Stimulated activated memory B cell treated with anti-CD40 and anti-IgM and Interleukin-4, amounts not matched to agents 10 μg/mL and 1 μg/mL and 100 μg/mL, for 72 hours (primary cell): ENCODE results near the gene EPB41L4B.

ENCODE experiments used
- ATAC-seq: fragments of 150-1000 bp; cut with Tn5 transposase; 2 replicates; pipeline ENCODE4 v1.10.0; 2021
- H3K27ac Mint-ChIP-seq: one replicate; pipeline ENCODE4 v1.8.0; 2022; ENCODE audit warnings: mild to moderate bottlenecking, mixed read lengths
- H3K27me3 Mint-ChIP-seq: one replicate; pipeline ENCODE4 v1.8.0; 2022; ENCODE audit warnings: mixed read lengths
- H3K36me3 Mint-ChIP-seq: one replicate; pipeline ENCODE4 v1.8.0; 2022; ENCODE audit warnings: mixed read lengths
- H3K4me1 Mint-ChIP-seq: one replicate; pipeline ENCODE4 v1.8.0; 2022; ENCODE audit warnings: mixed read lengths
- H3K4me3 Mint-ChIP-seq: one replicate; pipeline ENCODE4 v1.8.0; 2022; ENCODE audit warnings: mild to moderate bottlenecking, moderate library complexity, mixed read lengths
- H3K9me3 Mint-ChIP-seq: one replicate; pipeline ENCODE4 v1.8.0; 2022; ENCODE audit warnings: mixed read lengths

The EPB41L4B gene

DNA sequence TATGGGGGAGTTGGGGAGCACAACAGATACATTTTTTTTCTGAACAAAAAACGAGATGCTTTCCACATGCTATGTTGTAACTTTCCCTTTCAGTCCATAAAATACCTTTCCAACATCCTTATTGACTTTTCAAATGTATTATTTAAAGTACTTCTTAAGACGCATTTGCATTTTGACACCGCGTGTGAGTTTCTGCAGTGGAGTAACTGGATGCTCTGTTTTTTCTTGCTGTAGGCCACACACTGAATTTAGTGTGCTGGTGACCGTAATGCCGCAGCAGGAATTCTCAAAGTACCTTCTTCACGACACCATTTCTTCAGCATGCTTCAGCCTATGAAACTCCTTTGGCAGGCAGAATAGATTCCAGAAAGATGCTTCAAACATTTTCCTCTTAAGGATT, 14.3 kb upstream of the EPB41L4B start:
- Mint-ChIP-seq H3K27me3 (peaks cover 14% of the 10 kb centered on the region), H3K9me3 (no peaks in the 10 kb centered on the region), H3K27ac (no peak overlapping the region), H3K4me1 (no peaks in the 10 kb centered on the region), H3K4me3 (no peak overlapping the region), H3K36me3 (no peaks in the 10 kb centered on the region)
- ATAC-seq: no peak

DNA sequence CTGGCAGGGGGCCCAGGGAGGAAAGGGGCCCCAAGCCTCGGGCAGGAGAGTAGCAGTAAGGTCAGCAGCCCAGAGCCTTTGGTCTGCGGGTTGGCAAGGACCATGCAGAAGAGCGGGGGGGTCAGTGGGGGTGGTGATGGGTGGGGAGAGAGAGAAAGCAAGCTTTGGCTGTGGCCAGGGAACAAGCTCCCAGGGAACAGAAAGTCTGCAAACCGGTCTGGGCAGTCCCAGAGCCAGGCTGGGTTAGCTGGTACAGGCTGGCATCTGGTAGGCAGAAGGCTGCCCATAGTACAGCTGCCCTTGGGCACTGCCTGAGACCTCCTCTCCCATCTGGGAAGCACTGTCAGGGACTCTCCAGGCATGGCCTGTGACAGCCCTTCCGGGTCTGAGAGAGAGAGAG, 10.5 kb upstream of the EPB41L4B start:
- Mint-ChIP-seq H3K36me3 (no peaks in the 10 kb centered on the region), H3K4me1 (no peaks in the 10 kb centered on the region), H3K9me3 (no peaks in the 10 kb centered on the region), H3K4me3 (no peak overlapping the region), H3K27me3 (peaks cover 50% of the 10 kb centered on the region), H3K27ac (no peak overlapping the region)
- ATAC-seq: no peak

DNA sequence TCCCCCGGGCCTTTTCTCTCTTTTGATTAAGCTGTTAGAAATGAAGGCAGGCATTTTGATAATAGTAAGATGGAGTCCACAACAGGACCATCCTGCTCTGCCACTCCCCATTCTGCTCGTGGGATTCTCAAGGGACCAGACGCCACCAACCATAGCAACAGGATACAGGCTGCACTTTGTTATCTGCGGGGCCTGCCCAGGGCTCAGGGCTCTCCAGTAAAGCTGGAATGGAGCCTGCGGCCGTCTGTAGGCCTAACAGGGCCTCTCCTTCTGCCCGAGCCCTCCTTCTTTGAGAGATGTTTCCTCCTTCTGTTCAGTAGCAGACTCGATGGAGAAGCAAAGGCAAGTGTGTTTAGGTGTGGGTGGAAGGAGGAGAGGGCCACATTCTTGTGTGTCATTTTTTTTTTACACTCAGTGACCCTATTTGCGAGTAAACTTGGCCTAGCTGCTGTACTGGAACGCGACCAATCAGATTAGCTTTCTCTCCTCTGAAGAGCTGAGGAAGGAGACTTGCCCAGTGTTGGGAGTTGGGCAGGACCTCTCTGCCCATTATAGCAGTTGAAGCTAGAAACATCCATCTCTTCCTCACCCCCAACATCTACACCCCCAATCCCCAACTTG, 8.9 kb upstream of the EPB41L4B start:
- Mint-ChIP-seq H3K4me3 (no peak overlapping the region), H3K36me3 (no peaks in the 10 kb centered on the region), H3K9me3 (no peaks in the 10 kb centered on the region), H3K27me3 (peaks cover 57% of the 10 kb centered on the region), H3K4me1 (no peaks in the 10 kb centered on the region), H3K27ac (no peak overlapping the region)
- ATAC-seq: no peak

DNA sequence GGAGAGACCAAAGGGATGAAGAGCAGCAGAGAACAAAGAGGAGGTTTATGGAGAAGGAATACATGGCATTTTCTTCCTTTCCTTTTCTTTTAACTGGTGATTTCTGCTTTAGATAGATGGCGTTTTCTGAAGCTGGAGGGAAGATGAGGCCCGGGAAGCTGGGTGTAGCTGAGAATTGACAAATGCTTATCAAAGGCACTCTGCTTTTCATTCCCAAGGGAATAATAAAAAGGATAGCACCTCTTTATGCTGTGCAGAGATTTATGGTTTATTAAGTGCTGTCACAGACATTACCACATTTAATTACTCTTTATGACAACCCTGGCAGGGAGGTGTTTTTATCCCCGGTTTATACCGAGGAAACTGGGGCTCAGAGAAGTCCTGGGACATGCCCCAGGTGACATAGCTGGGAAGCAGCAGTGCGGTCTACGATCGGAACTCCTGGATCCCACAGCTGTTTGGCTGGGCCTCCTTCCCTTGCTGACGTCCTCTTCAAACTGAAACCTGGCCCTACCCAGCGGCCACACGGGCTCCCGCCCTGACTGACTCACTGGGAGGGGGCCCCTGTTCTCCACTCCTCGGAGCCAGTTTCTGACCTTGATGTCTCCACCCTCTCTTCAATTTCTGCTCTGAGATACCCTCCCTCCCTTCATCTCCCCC, 8.2 kb upstream of the EPB41L4B start:
- peaks cover 61% of the 10 kb centered on the region for H3K27me3 Mint-ChIP-seq
- ATAC-seq: no peak
- no peak overlapping the region for H3K27ac Mint-ChIP-seq
- no peak overlapping the region for H3K4me3 Mint-ChIP-seq
- H3K9me3 Mint-ChIP-seq: no peaks in the 10 kb centered on the region
- no peaks in the 10 kb centered on the region for H3K4me1 Mint-ChIP-seq
- no peaks in the 10 kb centered on the region for H3K36me3 Mint-ChIP-seq

DNA sequence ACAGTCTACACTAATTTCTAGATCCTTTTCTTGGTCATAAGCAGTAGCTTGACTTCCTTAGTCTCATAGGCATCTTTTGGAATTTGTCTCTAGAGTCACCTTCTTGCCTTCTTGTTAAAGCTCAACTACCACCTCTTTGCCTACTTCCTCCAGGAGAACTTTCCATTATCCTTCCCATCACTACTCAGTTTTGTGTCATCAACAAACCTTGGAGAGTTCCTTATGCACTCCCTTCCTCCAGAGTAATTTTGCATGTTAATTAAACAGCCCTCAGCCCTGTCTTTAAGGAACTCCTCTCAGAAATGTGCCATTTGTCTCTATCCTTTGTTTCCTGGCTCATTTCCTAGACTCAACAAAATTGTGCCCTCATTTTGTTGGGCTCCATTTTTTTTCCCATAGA, 4.2 kb upstream of the EPB41L4B start:
- no peak for ATAC-seq
- Mint-ChIP-seq H3K27me3 (peaks cover 79% of the 10 kb centered on the region), H3K9me3 (no peaks in the 10 kb centered on the region), H3K27ac (no peak overlapping the region), H3K4me3 (no peak overlapping the region), H3K36me3 (no peaks in the 10 kb centered on the region), H3K4me1 (peaks cover 5% of the 10 kb centered on the region)

DNA sequence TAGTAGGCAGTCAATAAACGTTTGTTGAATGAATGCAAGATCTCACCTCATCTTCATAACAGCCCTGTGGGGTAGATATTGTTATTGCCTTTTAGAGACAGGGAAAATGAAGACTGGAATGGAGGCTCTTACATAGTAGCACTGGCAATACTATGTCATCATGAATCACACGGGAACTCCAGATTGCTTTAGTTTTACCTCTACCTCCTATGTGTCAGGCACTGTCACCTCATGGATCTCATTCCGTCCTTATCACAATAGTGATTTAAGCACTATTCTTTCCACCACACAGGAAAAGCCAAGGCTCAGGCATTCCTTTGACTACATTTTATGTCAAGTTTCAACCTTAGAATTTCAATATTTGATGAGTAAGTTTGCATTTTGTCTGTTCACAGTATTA, 2.9 kb upstream of the EPB41L4B start:
- H3K27ac Mint-ChIP-seq: no peak overlapping the region
- no peak overlapping the region for H3K4me3 Mint-ChIP-seq
- H3K9me3 Mint-ChIP-seq: no peaks in the 10 kb centered on the region
- ATAC-seq: no peak
- H3K4me1 Mint-ChIP-seq: peaks cover 14% of the 10 kb centered on the region
- no peaks in the 10 kb centered on the region for H3K36me3 Mint-ChIP-seq
- H3K27me3 Mint-ChIP-seq: peaks cover 80% of the 10 kb centered on the region

DNA sequence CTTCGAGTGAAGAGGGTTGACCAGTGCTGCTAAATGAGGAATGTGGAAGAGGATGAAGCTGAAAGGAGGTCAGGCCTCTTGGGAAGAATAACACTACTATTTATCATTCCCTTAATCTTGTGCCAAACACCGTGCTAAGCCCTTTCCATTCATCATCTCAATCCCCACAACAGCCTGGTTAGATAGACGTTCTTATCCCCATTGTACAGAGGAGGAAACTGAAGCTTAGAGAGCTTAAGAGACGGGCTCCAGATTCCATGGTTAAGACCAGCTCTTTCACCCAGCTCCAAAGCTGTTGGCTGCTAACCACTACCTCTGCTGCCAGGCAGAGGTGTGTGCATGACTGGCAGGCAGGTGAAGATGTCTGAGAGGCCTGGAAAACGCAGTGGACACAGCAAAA, 868 bp upstream of the EPB41L4B start:
- no peak overlapping the region for H3K4me3 Mint-ChIP-seq
- H3K9me3 Mint-ChIP-seq: no peaks in the 10 kb centered on the region
- H3K27ac Mint-ChIP-seq: no peak overlapping the region
- ATAC-seq: no peak
- H3K27me3 Mint-ChIP-seq: peaks cover 80% of the 10 kb centered on the region
- H3K4me1 Mint-ChIP-seq: peaks cover 19% of the 10 kb centered on the region
- H3K36me3 Mint-ChIP-seq: no peaks in the 10 kb centered on the region

DNA sequence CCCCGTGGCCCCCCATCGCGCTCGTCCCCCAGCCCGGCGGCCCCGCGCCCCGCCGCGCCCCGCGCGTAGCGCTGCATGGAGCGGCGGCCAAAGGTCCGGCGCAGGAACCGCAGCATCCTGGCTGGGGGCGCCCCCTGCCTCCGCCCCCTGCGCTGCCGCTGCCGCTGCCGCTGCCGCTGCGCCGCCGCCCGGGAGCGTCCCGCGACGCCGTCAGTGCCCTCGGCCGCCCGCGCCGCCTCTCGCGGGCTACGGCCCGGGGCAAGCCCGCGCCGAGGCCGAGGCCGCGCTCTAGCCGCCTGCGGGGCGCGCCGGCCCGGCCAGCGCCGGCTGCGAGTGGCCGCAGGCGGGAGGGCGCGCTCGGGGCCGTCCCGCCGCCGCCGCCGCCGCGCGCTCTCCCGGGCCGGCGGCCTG, 523 bp downstream of the EPB41L4B start:
- Mint-ChIP-seq H3K27me3 (peaks cover 84% of the 10 kb centered on the region), H3K36me3 (no peaks in the 10 kb centered on the region), H3K9me3 (peaks cover 4% of the 10 kb centered on the region), H3K4me3 (no peak overlapping the region), H3K4me1 (peaks cover 19% of the 10 kb centered on the region), H3K27ac (no peak overlapping the region)
- ATAC-seq: no peak

DNA sequence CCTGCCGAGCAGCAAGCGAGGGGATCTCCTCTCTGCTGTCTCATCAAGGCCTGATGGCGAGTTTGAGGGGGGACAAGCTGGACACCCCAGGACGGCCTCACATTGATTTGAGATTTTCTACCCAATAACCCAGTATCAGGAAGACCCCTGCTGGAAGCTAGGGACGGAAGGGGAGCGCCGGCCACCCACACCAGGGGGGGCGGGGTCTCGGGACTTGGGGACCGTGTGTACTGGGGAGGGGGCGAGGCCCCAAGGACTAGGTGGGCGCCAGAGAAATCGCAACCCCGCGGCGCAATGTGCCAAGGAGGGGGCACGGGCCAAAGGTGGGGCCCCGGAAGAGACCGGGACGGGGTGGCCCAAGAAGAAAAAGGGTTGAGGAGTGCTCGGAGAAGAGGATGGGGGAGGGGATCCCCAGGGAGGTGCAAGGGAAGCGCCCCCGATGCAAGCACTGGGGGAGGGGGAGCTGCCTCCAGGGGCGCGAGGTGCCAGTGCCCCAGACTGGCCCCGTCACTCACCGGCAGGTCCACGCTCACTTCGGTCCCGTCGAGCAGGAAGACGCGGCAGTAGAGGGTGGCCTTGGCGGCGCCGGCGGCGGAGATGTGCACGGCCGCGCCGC, 1.1 kb downstream of the EPB41L4B start:
- Mint-ChIP-seq H3K36me3 (no peaks in the 10 kb centered on the region), H3K4me3 (peak overlapping the region; percentile 82), H3K27ac (peak overlapping the region; percentile 33), H3K27me3 (peaks cover 90% of the 10 kb centered on the region), H3K4me1 (peaks cover 19% of the 10 kb centered on the region), H3K9me3 (peaks cover 4% of the 10 kb centered on the region)
- ATAC-seq: no peak

DNA sequence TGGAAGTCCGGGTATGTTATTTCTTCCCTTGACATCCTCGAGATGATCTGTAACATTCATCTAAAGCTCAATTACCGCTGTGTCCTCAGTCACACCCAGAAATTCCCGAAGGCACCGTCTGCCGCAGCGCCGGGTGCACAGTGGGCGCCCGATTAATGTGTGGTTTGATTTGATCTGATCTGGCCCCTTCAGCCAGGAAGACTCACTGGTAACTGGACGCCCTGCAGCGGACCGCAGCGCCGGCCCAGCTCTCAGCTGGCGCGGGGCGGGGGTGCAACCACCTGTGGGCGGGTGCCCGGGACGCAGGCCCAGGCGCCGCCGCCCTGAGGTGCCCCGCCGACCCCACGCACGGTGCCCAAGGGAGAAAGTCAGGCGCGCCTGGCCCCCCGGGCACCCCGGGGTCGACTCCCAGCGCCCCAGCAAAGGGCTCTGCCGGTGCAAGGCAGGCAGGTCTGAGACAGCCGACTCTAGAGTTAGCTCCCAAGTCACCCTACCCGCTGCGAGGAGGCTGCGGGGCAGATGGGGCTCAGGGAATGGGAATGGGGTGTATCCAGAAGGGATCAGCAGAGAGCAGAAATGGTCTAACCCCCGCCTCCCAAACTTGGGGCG, 1.7 kb downstream of the EPB41L4B start:
- Mint-ChIP-seq H3K4me3 (peak overlapping the region; percentile 82), H3K36me3 (no peaks in the 10 kb centered on the region), H3K27me3 (peaks cover 90% of the 10 kb centered on the region), H3K27ac (peak overlapping the region; percentile 33), H3K9me3 (peaks cover 4% of the 10 kb centered on the region), H3K4me1 (peaks cover 19% of the 10 kb centered on the region)
- no peak for ATAC-seq

DNA sequence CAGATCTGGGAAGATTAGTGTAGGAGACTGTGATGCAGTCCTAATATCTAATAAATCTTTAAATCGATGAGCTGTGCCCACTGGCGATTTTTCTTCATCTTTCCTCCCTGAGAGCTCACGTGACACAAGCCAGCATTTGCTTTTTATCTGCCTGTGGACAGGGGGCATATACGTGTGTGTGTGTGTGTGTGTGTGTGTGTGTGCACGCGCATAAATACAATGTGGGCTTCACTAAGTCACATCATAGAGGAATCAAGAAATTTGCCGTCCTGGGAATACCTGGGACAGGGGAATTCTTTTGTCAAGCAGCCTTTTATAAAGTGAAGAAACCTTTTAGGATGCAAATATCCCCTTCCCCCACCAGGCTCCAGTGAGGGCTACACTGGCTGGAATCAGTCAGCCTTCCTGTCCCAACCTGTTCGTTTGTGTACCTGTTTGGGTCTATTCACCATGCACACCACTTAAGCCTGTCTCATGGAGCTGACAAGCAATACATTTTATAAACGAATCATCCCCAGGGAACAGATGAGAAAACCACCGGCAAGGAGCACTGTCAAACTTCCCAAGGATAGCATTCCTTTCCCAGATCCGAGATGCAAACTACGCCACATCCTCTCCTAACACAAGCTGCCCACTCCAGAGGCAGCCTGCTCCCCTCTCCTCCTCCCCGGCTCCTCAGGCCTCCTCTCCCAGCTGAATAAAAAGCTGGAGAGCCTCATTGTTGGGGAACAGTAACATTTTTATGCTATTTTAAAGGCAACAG, 2.7 kb downstream of the EPB41L4B start:
- ATAC-seq: no peak
- Mint-ChIP-seq H3K36me3 (no peaks in the 10 kb centered on the region), H3K27me3 (peaks cover 87% of the 10 kb centered on the region), H3K27ac (no peak overlapping the region), H3K4me3 (no peak overlapping the region), H3K4me1 (peaks cover 19% of the 10 kb centered on the region), H3K9me3 (peaks cover 4% of the 10 kb centered on the region)

DNA sequence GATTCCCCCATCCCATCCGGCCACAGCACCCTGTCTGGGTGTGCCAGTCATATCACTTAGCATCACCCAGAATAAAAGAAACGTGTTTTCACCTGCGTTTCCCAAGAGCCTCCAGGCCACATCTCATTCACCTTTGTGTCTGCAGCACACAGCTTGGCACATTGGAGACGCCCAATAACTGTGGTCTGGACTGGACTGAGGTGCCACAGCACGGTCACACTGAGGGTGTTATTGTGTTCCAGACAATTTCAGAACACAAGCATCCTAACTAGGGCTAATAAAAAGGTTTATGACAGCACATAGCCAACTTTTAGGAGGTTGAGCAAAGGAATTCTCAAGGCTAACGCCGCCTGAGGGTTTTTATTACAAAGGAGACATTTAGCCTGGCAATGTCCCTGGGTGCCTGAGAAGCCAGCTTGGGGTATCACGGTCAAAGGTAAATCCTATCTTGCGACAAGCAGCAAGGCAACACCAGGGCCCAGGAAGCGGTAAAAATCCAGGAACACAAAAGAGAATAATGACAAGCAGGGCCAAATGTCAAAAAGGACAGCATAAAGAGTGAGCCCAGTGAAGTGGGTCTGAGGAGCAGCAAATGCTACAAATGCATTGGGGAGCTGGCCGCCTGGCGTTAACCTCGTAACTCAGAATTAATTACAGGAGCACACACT, 3.4 kb downstream of the EPB41L4B start:
- peaks cover 19% of the 10 kb centered on the region for H3K4me1 Mint-ChIP-seq
- no peaks in the 10 kb centered on the region for H3K36me3 Mint-ChIP-seq
- H3K4me3 Mint-ChIP-seq: no peak overlapping the region
- no peak overlapping the region for H3K27ac Mint-ChIP-seq
- H3K27me3 Mint-ChIP-seq: peaks cover 87% of the 10 kb centered on the region
- no peak for ATAC-seq
- peaks cover 4% of the 10 kb centered on the region for H3K9me3 Mint-ChIP-seq

DNA sequence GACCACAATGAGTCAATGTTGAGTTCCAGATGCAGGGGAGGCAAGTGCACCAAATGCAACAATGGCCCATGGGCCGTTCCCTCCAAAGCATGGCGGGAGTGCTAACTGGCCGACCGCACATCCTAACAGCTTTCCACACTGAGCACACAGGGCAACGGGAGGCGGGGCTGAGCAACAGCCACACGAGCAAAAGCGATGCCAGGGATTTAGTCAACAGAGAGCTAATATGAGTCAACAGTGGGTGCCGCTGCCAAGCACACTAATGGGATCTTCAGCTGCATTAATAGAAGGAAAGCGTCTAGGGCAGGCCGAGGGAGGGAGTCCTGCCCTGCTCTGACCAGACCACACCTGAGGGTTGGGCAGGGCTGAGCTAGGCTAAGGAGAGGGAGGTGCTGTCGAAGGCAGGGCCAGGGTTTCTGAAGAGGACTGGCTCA, 4.6 kb downstream of the EPB41L4B start:
- H3K27ac Mint-ChIP-seq: no peak overlapping the region
- no peak for ATAC-seq
- peaks cover 27% of the 10 kb centered on the region for H3K4me1 Mint-ChIP-seq
- H3K36me3 Mint-ChIP-seq: no peaks in the 10 kb centered on the region
- H3K9me3 Mint-ChIP-seq: peaks cover 4% of the 10 kb centered on the region
- H3K4me3 Mint-ChIP-seq: no peak overlapping the region
- peaks cover 80% of the 10 kb centered on the region for H3K27me3 Mint-ChIP-seq

DNA sequence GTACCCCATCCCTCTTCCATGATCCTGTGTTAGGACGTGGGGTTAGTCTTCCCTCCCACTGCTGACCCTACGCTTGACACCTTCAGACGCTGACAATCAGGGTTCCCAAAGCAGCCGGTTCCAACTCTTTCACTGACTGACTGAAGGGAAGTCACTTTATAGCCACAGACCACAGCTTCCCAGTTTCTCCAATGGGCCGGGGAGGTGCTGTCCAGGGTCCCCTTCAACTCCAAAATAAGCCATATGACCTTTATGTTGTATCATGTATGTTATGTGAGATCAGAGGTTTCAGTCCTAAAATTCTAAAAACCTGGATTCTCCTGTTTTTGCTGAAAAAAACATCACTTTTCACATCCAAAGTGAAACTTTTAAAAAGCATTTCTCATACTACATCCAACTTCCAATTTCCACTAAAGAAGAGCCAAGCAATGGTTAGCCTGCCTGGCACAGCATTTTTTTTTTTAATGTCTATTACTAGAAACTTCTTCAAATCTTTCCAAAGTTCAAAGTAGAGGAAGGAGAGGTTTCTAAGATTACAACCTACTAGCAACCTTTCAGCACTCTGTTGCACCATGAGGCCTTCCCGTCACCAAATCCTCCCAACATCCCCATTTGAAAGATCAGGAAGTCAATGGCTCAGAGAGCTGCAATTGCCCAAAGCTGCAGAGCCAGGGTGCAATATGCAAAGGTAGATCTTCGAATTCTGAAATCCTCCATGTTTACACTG, 5.2 kb downstream of the EPB41L4B start:
- ATAC-seq: no peak
- Mint-ChIP-seq H3K27ac (no peak overlapping the region), H3K4me3 (no peak overlapping the region), H3K36me3 (no peaks in the 10 kb centered on the region), H3K27me3 (peaks cover 80% of the 10 kb centered on the region), H3K4me1 (peaks cover 23% of the 10 kb centered on the region), H3K9me3 (peaks cover 4% of the 10 kb centered on the region)
